Endodermal cell (in vitro differentiated cells): Measurements from ENCODE around the gene ELAVL1. TPM values are rescaled to one million over a fixed set of nuclear protein-coding genes. Genes with fewer than 3 reads are reported as not detected.

Source experiments
- DNase-seq: peaks from one replicate; pipeline ENCODE4 v3.0.0-alpha.2; 2017
- H3K27ac ChIP-seq: 2 replicates; pipeline ENCODE4 v1.5.1; 2013; ENCODE audit warnings: mild to moderate bottlenecking, low read depth, low read length, moderate library complexity
- H3K27me3 ChIP-seq: 2 replicates; pipeline ENCODE4 v1.6.1; 2013; ENCODE audit warnings: mild to moderate bottlenecking, low read length, moderate library complexity; ENCODE audit not compliant: insufficient read depth, control insufficient read depth, poor library complexity, severe bottlenecking
- H3K36me3 ChIP-seq: 2 replicates; pipeline ENCODE4 v1.7.0; 2013; ENCODE audit warnings: mild to moderate bottlenecking, low read length, moderate library complexity; ENCODE audit not compliant: control insufficient read depth, insufficient read depth
- H3K4me1 ChIP-seq: one replicate; pipeline ENCODE4 v1.7.0; 2013; ENCODE audit warnings: low read length; ENCODE audit not compliant: control insufficient read depth, insufficient read depth
- H3K4me3 ChIP-seq: 2 replicates; pipeline ENCODE4 v1.5.1; 2013; ENCODE audit warnings: mild to moderate bottlenecking, low read length, moderate library complexity
- H3K9ac ChIP-seq: 2 replicates; pipeline ENCODE4 v1.6.1; 2013; ENCODE audit warnings: mild to moderate bottlenecking, low read length, moderate library complexity; ENCODE audit not compliant: poor library complexity, severe bottlenecking; ENCODE audit errors: extremely low read depth
- H3K9me3 ChIP-seq: 2 replicates; pipeline ENCODE4 v1.6.1; 2013; ENCODE audit warnings: mild to moderate bottlenecking, low read length, moderate library complexity; ENCODE audit not compliant: control insufficient read depth
- H3K27ac Mint-ChIP-seq: 2 replicates; pipeline ENCODE4 v1.8.0; 2020; ENCODE audit warnings: mixed read lengths
- H3K27me3 Mint-ChIP-seq: 2 replicates; pipeline ENCODE4 v1.8.0; 2021; ENCODE audit warnings: mild to moderate bottlenecking, mixed read lengths; ENCODE audit not compliant: insufficient read depth
- H3K36me3 Mint-ChIP-seq: 2 replicates; pipeline ENCODE4 v1.8.0; 2020; ENCODE audit warnings: low read depth, mixed read lengths
- H3K4me1 Mint-ChIP-seq: 2 replicates; pipeline ENCODE4 v1.8.0; 2020; ENCODE audit warnings: mixed read lengths
- H3K4me3 Mint-ChIP-seq: 2 replicates; pipeline ENCODE4 v1.8.0; 2020; ENCODE audit warnings: mild to moderate bottlenecking, moderate library complexity, mixed read lengths
- H3K9me3 Mint-ChIP-seq: 2 replicates; pipeline ENCODE4 v1.8.0; 2020; ENCODE audit warnings: mild to moderate bottlenecking, mixed read lengths
- WGBS, 2 experiments: methylation state at CpG; one replicate each; pipeline versions ENCODE4 v1.1.5 to v1.1.7; 2013; ENCODE audit warnings: missing lambda C conversion rate in 2 of 2, mixed read lengths in 1 of 2; ENCODE audit not compliant: insufficient coverage in 1 of 2, insufficient read length in 1 of 2; 5-methylcytosine and 5-hydroxymethylcytosine counted together
- total RNA-seq, 2 donors: library from RNA; stranded (reverse); fragmentation: NEBNext Ultra II Directional in 1 of 2; extraction: Animal tissue kit (Norgen Biotek cat#: 25700) in 1 of 2; gene quantifications; 2 replicates in 1 of 2; 3 replicates in 1 of 2; pipeline ENCODE4 v1.2.1, GENCODE V29; 2021
- TF ChIP-seq, protein P1 (sequence below): fragments of 200-600 bp; sonication (generic); conservative IDR thresholded peaks from 2 replicates; pipeline ENCODE4 v1.5.0; 2021; ENCODE audit warnings: antibody characterized with exemption, mild to moderate bottlenecking

The ELAVL1 gene
- total RNA-seq, 2 donors from 2014 or later = 123 to 149 TPM

DNA sequence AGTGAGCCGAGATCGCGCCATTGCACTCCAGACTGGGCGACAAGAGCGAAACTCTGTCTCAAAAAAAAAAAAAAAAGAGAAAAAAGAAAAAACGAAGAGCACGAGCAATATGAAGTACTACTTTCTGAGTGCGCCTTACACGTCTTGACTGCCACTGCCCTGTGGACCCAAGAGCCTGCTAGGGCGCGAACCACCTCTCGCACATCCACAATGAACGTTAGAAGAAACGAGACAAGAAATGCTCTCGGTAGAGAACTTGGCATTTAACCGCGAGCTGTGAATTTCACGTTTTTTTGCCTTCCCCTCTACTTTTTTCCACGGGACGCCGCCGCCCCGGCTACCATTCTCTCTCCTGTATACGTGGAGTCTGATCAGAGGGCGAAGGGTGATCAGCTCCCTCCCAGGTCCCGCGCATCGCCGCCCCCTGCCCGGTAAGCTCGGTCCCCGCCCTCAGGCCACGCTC is 62.4 kb downstream of the ELAVL1 start:
- H3K27me3 ChIP-seq = no peaks in the 10 kb centered on the region
- H3K9me3 ChIP-seq = peaks cover 2% of the 10 kb centered on the region
- 13 to 22% methylated on average over 22 to 33 of the region's 33 CpGs for WGBS, 2 experiments
- peaks cover 21% of the 10 kb centered on the region for H3K36me3 ChIP-seq
- Mint-ChIP-seq H3K36me3 (peaks cover 14% of the 10 kb centered on the region), H3K27ac (peak overlapping the region; percentile 99), H3K4me3 (peak overlapping the region; percentile 91), H3K9me3 (no peaks in the 10 kb centered on the region), H3K4me1 (peaks cover 3% of the 10 kb centered on the region), H3K27me3 (no peaks in the 10 kb centered on the region)
- H3K4me3 ChIP-seq = peak overlapping the region; percentile 86
- DNase-seq = no peak
- H3K9ac ChIP-seq = peak overlapping the region; percentile 98
- TF ChIP-seq, protein P1, sequence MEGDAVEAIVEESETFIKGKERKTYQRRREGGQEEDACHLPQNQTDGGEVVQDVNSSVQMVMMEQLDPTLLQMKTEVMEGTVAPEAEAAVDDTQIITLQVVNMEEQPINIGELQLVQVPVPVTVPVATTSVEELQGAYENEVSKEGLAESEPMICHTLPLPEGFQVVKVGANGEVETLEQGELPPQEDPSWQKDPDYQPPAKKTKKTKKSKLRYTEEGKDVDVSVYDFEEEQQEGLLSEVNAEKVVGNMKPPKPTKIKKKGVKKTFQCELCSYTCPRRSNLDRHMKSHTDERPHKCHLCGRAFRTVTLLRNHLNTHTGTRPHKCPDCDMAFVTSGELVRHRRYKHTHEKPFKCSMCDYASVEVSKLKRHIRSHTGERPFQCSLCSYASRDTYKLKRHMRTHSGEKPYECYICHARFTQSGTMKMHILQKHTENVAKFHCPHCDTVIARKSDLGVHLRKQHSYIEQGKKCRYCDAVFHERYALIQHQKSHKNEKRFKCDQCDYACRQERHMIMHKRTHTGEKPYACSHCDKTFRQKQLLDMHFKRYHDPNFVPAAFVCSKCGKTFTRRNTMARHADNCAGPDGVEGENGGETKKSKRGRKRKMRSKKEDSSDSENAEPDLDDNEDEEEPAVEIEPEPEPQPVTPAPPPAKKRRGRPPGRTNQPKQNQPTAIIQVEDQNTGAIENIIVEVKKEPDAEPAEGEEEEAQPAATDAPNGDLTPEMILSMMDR = no peak
- no peaks in the 10 kb centered on the region for H3K4me1 ChIP-seq
- peak overlapping the region; percentile 98 for H3K27ac ChIP-seq

DNA sequence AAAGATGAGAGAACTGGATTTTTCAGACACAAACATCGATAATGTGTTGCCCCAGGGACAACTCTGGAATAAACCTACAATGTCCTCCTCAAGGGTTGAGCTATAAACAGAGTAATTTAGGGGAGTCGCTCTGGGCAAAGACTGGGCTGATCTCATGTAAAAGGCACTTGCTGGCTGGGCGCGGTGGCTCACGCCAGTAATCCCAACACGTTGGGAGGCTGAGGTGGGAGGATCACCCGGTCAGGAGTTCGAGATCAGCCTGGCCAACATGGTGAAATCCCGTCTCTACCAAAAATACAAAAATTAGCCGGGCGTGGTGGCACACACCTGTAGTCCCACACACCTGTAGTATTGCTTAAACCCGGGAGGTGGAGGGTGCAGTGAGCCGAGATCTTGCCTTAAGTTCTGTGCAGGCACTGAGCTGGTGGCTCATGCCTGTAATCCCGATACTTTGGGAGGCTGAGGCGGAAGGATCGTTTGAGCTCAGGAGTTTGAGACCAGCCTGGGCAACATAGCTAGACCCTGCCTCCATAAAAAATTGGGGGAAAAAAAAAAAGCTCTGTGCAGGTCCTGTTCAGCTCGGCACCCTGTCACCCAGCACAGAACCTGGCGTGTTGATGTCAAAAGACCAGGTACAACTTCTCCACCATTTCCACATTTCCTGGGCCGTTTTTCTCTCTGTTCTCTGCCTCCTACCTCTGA is 63.4 kb downstream of the ELAVL1 start:
- DNase-seq = no peak
- Histone ChIP-seq H3K9ac (peak overlapping the region; percentile 98), H3K4me3 (peak overlapping the region; percentile 86), H3K27me3 (no peaks in the 10 kb centered on the region), H3K9me3 (no peaks in the 10 kb centered on the region), H3K4me1 (no peaks in the 10 kb centered on the region), H3K27ac (no peak overlapping the region), H3K36me3 (peaks cover 24% of the 10 kb centered on the region)
- Mint-ChIP-seq H3K27ac (peak overlapping the region; percentile 99), H3K4me3 (peak overlapping the region; percentile 91), H3K9me3 (no peaks in the 10 kb centered on the region), H3K36me3 (peaks cover 20% of the 10 kb centered on the region), H3K4me1 (peaks cover 3% of the 10 kb centered on the region), H3K27me3 (no peaks in the 10 kb centered on the region)
- TF ChIP-seq, protein P1 = no peak
- 96% methylated on average over 17 to 19 of the region's 19 CpGs for WGBS, 2 experiments

DNA sequence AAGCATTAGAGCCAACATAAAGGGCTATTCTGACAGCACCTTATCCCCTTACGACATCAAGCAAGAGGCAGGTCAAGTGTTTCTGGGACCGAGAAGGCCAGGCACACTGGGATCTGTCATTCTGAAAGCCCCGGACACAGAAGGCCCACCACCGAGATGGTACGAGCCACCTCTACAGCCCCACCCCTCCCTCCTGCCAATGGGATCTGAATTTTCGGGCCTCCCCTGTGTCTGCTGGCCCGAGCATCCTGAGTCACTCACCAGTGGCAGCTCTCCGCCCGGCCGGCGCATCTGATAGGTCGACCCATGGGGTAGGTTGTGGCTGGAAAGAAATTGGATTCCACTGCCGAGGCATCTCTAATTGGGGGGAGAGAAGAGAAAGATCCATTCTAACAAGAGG is 64.6 kb downstream of the ELAVL1 start:
- H3K9ac ChIP-seq = no peak overlapping the region
- H3K27ac Mint-ChIP-seq = no peak overlapping the region
- H3K27me3 Mint-ChIP-seq = no peaks in the 10 kb centered on the region

More for the DNA sequence above, 64.6 kb downstream of the ELAVL1 start:
- peaks cover 20% of the 10 kb centered on the region for H3K36me3 Mint-ChIP-seq
- H3K4me3 Mint-ChIP-seq = no peak overlapping the region
- WGBS, 2 experiments = 91 to 96% methylated on average over 3 to 13 of the region's 13 CpGs
- TF ChIP-seq, protein P1 = no peak
- H3K9me3 ChIP-seq = no peaks in the 10 kb centered on the region
- peaks cover 3% of the 10 kb centered on the region for H3K4me1 Mint-ChIP-seq
- H3K4me3 ChIP-seq = no peak overlapping the region
- no peak overlapping the region for H3K27ac ChIP-seq
- no peaks in the 10 kb centered on the region for H3K27me3 ChIP-seq
- H3K9me3 Mint-ChIP-seq = no peaks in the 10 kb centered on the region
- H3K36me3 ChIP-seq = peaks cover 32% of the 10 kb centered on the region
- DNase-seq = no peak
- H3K4me1 ChIP-seq = no peaks in the 10 kb centered on the region
